ENCODE results near the gene KRTAP23-1.

- TF ChIP-seq CTCF (conservative IDR thresholded peaks at IDR 0.05) (no peak), EZH2 (IDR thresholded peaks at IDR 0.05; ENCODE audit: low read depth) (no peak)
These were observed 10.6 kb downstream of the KRTAP23-1 start for GRCh38 chr21:30337772-30338171.

All from PC-9 (cell line).